ENCODE data around the gene RGS3.

DNA sequence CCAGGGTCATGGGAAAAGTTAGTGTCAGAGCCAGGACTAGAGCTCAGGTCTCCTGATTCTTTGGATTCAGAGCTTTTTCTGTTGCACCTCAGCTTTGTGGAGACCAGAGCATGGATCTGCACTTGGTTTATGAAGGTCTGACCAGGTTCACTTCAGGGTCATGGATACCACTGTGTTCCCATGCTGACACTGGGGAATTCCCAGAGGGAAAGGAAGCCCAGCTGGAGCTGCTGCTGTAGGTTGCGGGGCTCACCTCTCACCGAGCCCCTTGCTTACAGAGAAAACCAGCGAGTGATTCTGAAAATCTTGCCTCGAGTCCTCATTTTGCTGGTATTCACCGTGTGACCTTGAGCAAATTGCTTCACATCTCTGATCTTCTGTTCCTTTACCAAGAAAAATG lies 83.0 kb downstream of the RGS3 start:
- TF ChIP-seq ZNF830 (tag by site-specific recombination; IDR thresholded peaks at IDR 0.05; ENCODE audit: low read depth) (no peak), SP2 (tag by site-specific recombination; IDR thresholded peaks at IDR 0.05) (no peak), ZNF274 (IDR thresholded peaks at IDR 0.05; ENCODE audit: low read length) (no peak), ZNF274 (tag by site-specific recombination; IDR thresholded peaks at IDR 0.05; ENCODE audit: borderline replicate concordance) (no peak), BCL11A (tag by site-specific recombination; IDR thresholded peaks at IDR 0.05; ENCODE audit: low read depth) (no peak), HOXA7 (CRISPR knock-in tag; IDR thresholded peaks at IDR 0.05; ENCODE audit: borderline replicate concordance) (no peak), ZNF549 (tag by site-specific recombination; IDR thresholded peaks at IDR 0.05) (no peak), ZNF629 (tag by site-specific recombination; IDR thresholded peaks at IDR 0.05) (no peak), ZNF513 (tag by site-specific recombination; IDR thresholded peaks at IDR 0.05) (no peak), TSHZ1 (tag by site-specific recombination; IDR thresholded peaks at IDR 0.05; ENCODE audit: borderline replicate concordance) (no peak), REST (tag by site-specific recombination; IDR thresholded peaks at IDR 0.05) (no peak)
- TF ChIP-seq, protein P1, sequence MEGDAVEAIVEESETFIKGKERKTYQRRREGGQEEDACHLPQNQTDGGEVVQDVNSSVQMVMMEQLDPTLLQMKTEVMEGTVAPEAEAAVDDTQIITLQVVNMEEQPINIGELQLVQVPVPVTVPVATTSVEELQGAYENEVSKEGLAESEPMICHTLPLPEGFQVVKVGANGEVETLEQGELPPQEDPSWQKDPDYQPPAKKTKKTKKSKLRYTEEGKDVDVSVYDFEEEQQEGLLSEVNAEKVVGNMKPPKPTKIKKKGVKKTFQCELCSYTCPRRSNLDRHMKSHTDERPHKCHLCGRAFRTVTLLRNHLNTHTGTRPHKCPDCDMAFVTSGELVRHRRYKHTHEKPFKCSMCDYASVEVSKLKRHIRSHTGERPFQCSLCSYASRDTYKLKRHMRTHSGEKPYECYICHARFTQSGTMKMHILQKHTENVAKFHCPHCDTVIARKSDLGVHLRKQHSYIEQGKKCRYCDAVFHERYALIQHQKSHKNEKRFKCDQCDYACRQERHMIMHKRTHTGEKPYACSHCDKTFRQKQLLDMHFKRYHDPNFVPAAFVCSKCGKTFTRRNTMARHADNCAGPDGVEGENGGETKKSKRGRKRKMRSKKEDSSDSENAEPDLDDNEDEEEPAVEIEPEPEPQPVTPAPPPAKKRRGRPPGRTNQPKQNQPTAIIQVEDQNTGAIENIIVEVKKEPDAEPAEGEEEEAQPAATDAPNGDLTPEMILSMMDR (tag by site-specific recombination; IDR thresholded peaks at IDR 0.05), result no peak
- TF ChIP-seq, protein P2, sequence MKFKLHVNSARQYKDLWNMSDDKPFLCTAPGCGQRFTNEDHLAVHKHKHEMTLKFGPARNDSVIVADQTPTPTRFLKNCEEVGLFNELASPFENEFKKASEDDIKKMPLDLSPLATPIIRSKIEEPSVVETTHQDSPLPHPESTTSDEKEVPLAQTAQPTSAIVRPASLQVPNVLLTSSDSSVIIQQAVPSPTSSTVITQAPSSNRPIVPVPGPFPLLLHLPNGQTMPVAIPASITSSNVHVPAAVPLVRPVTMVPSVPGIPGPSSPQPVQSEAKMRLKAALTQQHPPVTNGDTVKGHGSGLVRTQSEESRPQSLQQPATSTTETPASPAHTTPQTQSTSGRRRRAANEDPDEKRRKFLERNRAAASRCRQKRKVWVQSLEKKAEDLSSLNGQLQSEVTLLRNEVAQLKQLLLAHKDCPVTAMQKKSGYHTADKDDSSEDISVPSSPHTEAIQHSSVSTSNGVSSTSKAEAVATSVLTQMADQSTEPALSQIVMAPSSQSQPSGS (tag by site-specific recombination; IDR thresholded peaks at IDR 0.05; ENCODE audit: low read depth), result no peak
- TF ChIP-seq, protein P3, sequence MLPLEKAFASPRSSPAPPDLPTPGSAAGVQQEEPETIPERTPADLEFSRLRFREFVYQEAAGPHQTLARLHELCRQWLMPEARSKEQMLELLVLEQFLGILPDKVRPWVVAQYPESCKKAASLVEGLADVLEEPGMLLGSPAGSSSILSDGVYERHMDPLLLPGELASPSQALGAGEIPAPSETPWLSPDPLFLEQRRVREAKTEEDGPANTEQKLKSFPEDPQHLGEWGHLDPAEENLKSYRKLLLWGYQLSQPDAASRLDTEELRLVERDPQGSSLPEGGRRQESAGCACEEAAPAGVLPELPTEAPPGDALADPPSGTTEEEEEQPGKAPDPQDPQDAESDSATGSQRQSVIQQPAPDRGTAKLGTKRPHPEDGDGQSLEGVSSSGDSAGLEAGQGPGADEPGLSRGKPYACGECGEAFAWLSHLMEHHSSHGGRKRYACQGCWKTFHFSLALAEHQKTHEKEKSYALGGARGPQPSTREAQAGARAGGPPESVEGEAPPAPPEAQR (tag by site-specific recombination; IDR thresholded peaks at IDR 0.05), result no peak
- TF ChIP-seq, protein P4, sequence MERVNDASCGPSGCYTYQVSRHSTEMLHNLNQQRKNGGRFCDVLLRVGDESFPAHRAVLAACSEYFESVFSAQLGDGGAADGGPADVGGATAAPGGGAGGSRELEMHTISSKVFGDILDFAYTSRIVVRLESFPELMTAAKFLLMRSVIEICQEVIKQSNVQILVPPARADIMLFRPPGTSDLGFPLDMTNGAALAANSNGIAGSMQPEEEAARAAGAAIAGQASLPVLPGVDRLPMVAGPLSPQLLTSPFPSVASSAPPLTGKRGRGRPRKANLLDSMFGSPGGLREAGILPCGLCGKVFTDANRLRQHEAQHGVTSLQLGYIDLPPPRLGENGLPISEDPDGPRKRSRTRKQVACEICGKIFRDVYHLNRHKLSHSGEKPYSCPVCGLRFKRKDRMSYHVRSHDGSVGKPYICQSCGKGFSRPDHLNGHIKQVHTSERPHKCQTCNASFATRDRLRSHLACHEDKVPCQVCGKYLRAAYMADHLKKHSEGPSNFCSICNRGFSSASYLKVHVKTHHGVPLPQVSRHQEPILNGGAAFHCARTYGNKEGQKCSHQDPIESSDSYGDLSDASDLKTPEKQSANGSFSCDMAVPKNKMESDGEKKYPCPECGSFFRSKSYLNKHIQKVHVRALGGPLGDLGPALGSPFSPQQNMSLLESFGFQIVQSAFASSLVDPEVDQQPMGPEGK (tag by site-specific recombination; IDR thresholded peaks at IDR 0.05), result no peak

All from HEK293 (cell line).